ENCODE results near the gene DENND10.

Gene DENND10

GRCh38 chr10:119161680-119162451 is 58.0 kb downstream of the DENND10 start:
- in situ Hi-C loops (cut with MboI; ENCODE audit: low pct_unique_long_range_greater_than_20kb, low sequenced_read_pairs, unreplicated experiment): no loop called here
- no peak for TF ChIP-seq CTCF (IDR thresholded peaks at IDR 0.05; ENCODE audit: extremely low read depth, insufficient read depth, missing control alignments)
- no peak for DNase-seq (ENCODE audit: low spot score)

GRCh38 chr10:119162452-119163092 is 58.7 kb downstream of the DENND10 start:
- no peak for TF ChIP-seq CTCF (IDR thresholded peaks at IDR 0.05; ENCODE audit: extremely low read depth, insufficient read depth, missing control alignments)
- no peak for DNase-seq (ENCODE audit: low spot score)
- in situ Hi-C loops (cut with MboI; ENCODE audit: low pct_unique_long_range_greater_than_20kb, low sequenced_read_pairs, unreplicated experiment): no loop called here

GRCh38 chr10:119165171-119166117 is 61.5 kb downstream of the DENND10 start, which contains the start of gene SFXN4:
Gene SFXN4, minus strand, starts transcription at chr10:119165714. Its CDS starts 67 bp downstream, at chr10:119165647.
- DNase-seq (ENCODE audit: low spot score): peak; percentile 90
- in situ Hi-C loops (cut with MboI; ENCODE audit: low pct_unique_long_range_greater_than_20kb, low sequenced_read_pairs, unreplicated experiment): no loop called here
- TF ChIP-seq CTCF (IDR thresholded peaks at IDR 0.05; ENCODE audit: extremely low read depth, insufficient read depth, missing control alignments): no peak

- TF ChIP-seq CTCF (IDR thresholded peaks at IDR 0.05; ENCODE audit: extremely low read depth, insufficient read depth, missing control alignments): no peak
- DNase-seq (ENCODE audit: low spot score): no peak
- in situ Hi-C loops (cut with MboI; ENCODE audit: low pct_unique_long_range_greater_than_20kb, low sequenced_read_pairs, unreplicated experiment): no loop called here
Measured at GRCh38 chr10:119166118-119166500, 62.2 kb downstream of the DENND10 start.

GRCh38 chr10:119166564-119166963 is 62.7 kb downstream of the DENND10 start:
- no peak for TF ChIP-seq CTCF (IDR thresholded peaks at IDR 0.05; ENCODE audit: extremely low read depth, insufficient read depth, missing control alignments)
- in situ Hi-C loops (cut with MboI; ENCODE audit: low pct_unique_long_range_greater_than_20kb, low sequenced_read_pairs, unreplicated experiment): no loop called here
- no peak for DNase-seq (ENCODE audit: low spot score)

- DNase-seq (ENCODE audit: low spot score): no peak
- no peak for TF ChIP-seq CTCF (IDR thresholded peaks at IDR 0.05; ENCODE audit: extremely low read depth, insufficient read depth, missing control alignments)
- in situ Hi-C loops (cut with MboI; ENCODE audit: low pct_unique_long_range_greater_than_20kb, low sequenced_read_pairs, unreplicated experiment): no loop called here
Measured at GRCh38 chr10:119167041-119167440, 63.1 kb downstream of the DENND10 start.

Data from GM13977 (cell line).